Neural cell (in vitro differentiated cells): ENCODE data around the gene GGCX. TPM values are rescaled to one million over a fixed set of nuclear protein-coding genes. Genes with fewer than 3 reads are reported as not detected.

ENCODE experiments used
- H2AFZ ChIP-seq: fragments of 200-600, 300-800 bp; sonication (generic), shearing (Covaris generic); 2 replicates; pipeline ENCODE4 v1.6.0; 2014; ENCODE audit warnings: low read depth, mild to moderate bottlenecking, antibody characterized with exemption, low read length, moderate library complexity
- H3F3A ChIP-seq: fragments of 200-600 bp; shearing (Covaris generic); 2 replicates; pipeline ENCODE4 v1.6.1; 2016; ENCODE audit warnings: mild to moderate bottlenecking, moderate library complexity, mixed read lengths, antibody characterized with exemption, low read length; ENCODE audit not compliant: insufficient read depth, poor library complexity, severe bottlenecking
- H3K27ac ChIP-seq: fragments of 200-600, 300-800 bp; sonication (generic), shearing (Covaris generic); 2 replicates; pipeline ENCODE4 v1.5.1; 2014; ENCODE audit warnings: mild to moderate bottlenecking, low read length, moderate library complexity
- H3K27me3 ChIP-seq: fragments of 300-800, 200-600 bp; sonication (generic), shearing (Covaris generic); 2 replicates; pipeline ENCODE4 v1.6.0; 2014; ENCODE audit warnings: mild to moderate bottlenecking, low read depth, low read length, moderate library complexity; ENCODE audit not compliant: insufficient read depth
- H3K36me3 ChIP-seq: fragments of 300-800, 200-600 bp; sonication (generic), shearing (Covaris generic); 2 replicates; pipeline ENCODE4 v1.5.1; 2014; ENCODE audit warnings: mild to moderate bottlenecking, antibody characterized with exemption, low read length, moderate library complexity; ENCODE audit not compliant: insufficient read depth
- H3K4me2 ChIP-seq: fragments of 300-800, 200-600 bp; sonication (generic), shearing (Covaris generic); 2 replicates; pipeline ENCODE4 v1.6.0; 2014; ENCODE audit warnings: mild to moderate bottlenecking, low read length
- H3K4me3 ChIP-seq: fragments of 300-800, 200-600 bp; sonication (generic), shearing (Covaris generic); 2 replicates; pipeline ENCODE4 v1.5.1; 2014; ENCODE audit warnings: mild to moderate bottlenecking, low read length, moderate library complexity
- H3K79me2 ChIP-seq: fragments of 200-600 bp; shearing (Covaris generic); replicated peaks from 2 replicates; pipeline ENCODE4 v1.6.0; 2014; ENCODE audit warnings: mild to moderate bottlenecking, low read length, moderate library complexity; ENCODE audit not compliant: insufficient read depth
- H3K9ac ChIP-seq: fragments of 300-800, 200-600 bp; sonication (generic), shearing (Covaris generic); 2 replicates; pipeline ENCODE4 v1.6.1; 2016; ENCODE audit warnings: mild to moderate bottlenecking, low read length, mixed read lengths
- H3K9me2 ChIP-seq: fragments of 200-600 bp; shearing (Covaris generic); 2 replicates; pipeline ENCODE4 v1.6.1; 2016; ENCODE audit warnings: mild to moderate bottlenecking, low read length, mixed read lengths; ENCODE audit not compliant: insufficient read depth
- H3K9me3 ChIP-seq: fragments of 200-600, 300-800 bp; sonication (generic), shearing (Covaris generic); 2 replicates; pipeline ENCODE4 v1.6.1; 2016; ENCODE audit warnings: mild to moderate bottlenecking, mixed run types, low read length, moderate library complexity, mixed read lengths
- H4K20me1 ChIP-seq: fragments of 200-600 bp; shearing (Covaris generic); 2 replicates; pipeline ENCODE4 v1.6.1; 2016; ENCODE audit warnings: mild to moderate bottlenecking, mixed run types; ENCODE audit not compliant: insufficient read depth
- EP300 ChIP-seq: fragments of 450-650 bp; conservative IDR thresholded peaks from 2 replicates; pipeline ENCODE4 v1.6.1; 2014; ENCODE audit warnings: antibody characterized with exemption, mild to moderate bottlenecking, moderate library complexity; ENCODE audit not compliant: poor library complexity, severe bottlenecking
- EZH2 ChIP-seq: fragments of 200-600, 300-800 bp; shearing (Covaris generic), sonication (generic); IDR thresholded peaks from 2 replicates; pipeline ENCODE4 v1.6.1; 2014; ENCODE audit warnings: antibody characterized with exemption, low read length, borderline replicate concordance, mild to moderate bottlenecking; ENCODE audit not compliant: insufficient read depth, poor library complexity, severe bottlenecking
- MXI1 ChIP-seq: fragments of 450-650 bp; conservative IDR thresholded peaks from 2 replicates; pipeline ENCODE4 v1.6.1; 2014; ENCODE audit warnings: antibody characterized with exemption, mild to moderate bottlenecking; ENCODE audit not compliant: poor library complexity, severe bottlenecking
- POLR2AphosphoS5 ChIP-seq: IDR thresholded peaks from 2 replicates; pipeline ENCODE4 v1.6.1; 2012
- RAD21 ChIP-seq: fragments of 450-650 bp; conservative IDR thresholded peaks from 2 replicates; pipeline ENCODE4 v1.6.1; 2014; ENCODE audit warnings: antibody characterized with exemption, mild to moderate bottlenecking, moderate library complexity
- SMC3 ChIP-seq: fragments of 450-650 bp; conservative IDR thresholded peaks from 2 replicates; pipeline ENCODE4 v1.6.1; 2014; ENCODE audit warnings: antibody characterized with exemption, mild to moderate bottlenecking, moderate library complexity; ENCODE audit not compliant: poor library complexity
- TAF1 ChIP-seq: IDR thresholded peaks from 2 replicates; pipeline ENCODE4 v1.6.1; 2012; ENCODE audit warnings: low read depth
- polyA plus RNA-seq: library from polyadenylated mRNA; depleted of rRNA; stranded (reverse); fragments of >200 nt; gene quantifications from 2 replicates; pipeline ENCODE4 v1.2.3, GENCODE V29; 2014
- TF ChIP-seq, protein P1 (sequence below): IDR thresholded peaks from 2 replicates; pipeline ENCODE4 v1.6.1; 2012; ENCODE audit warnings: borderline replicate concordance
- TF ChIP-seq, protein P2 (sequence below): fragments of 450-650 bp; IDR thresholded peaks from 2 replicates; pipeline ENCODE4 v1.5.1; 2014; ENCODE audit warnings: antibody characterized with exemption, mild to moderate bottlenecking, moderate library complexity; ENCODE audit not compliant: poor library complexity, severe bottlenecking

The GGCX gene
- polyA plus RNA-seq, 1 donor from 2014 or later = 41.4 TPM

DNA sequence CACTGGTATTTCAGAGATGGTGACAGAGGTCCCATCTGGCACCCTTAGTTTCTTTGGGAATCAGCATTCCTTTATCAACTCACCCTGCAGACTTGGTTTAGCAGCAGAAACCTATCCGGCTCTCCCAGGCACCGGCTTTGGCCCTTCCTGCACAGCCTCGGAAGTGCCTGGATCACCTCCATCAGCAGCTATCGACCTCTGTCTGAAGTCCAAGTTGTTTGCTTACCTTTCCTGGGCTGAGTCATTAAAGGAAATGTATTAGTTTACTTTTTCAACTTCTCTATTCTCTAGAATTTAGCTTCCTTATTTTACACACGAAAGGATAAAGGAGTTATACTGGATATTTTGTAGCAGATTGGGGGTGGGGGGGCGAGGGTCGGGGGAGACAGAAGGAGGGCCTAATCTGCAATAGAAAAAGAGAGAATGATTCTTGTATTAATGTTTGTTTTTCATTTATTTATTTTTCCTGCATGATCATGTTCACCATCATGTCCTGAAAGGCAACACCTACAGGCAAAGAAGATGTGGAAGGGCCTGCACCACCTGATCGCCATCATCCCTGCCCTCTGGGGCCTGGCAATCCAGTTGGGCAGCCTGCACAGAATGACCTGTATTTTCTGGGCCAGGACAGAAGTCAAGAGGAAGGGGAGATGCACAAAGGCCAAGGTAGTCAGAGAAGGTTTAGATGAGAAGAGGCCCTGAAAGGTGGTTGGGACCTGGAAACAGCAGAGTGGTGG, 44.5 kb downstream of the GGCX start:
- H3K4me2 ChIP-seq = no peak overlapping the region
- H2AFZ ChIP-seq = no peak overlapping the region
- H3K36me3 ChIP-seq = no peaks in the 10 kb centered on the region
- no peaks in the 10 kb centered on the region for H3K9me3 ChIP-seq
- no peak overlapping the region for H3K9ac ChIP-seq
- no peak overlapping the region for H3K4me3 ChIP-seq
- no peaks in the 10 kb centered on the region for H4K20me1 ChIP-seq
- TF ChIP-seq TAF1 (no peak), MXI1 (no peak), SMC3 (no peak), EZH2 (no peak), EP300 (no peak), RAD21 (no peak), POLR2AphosphoS5 (no peak)
- TF ChIP-seq, protein P1, sequence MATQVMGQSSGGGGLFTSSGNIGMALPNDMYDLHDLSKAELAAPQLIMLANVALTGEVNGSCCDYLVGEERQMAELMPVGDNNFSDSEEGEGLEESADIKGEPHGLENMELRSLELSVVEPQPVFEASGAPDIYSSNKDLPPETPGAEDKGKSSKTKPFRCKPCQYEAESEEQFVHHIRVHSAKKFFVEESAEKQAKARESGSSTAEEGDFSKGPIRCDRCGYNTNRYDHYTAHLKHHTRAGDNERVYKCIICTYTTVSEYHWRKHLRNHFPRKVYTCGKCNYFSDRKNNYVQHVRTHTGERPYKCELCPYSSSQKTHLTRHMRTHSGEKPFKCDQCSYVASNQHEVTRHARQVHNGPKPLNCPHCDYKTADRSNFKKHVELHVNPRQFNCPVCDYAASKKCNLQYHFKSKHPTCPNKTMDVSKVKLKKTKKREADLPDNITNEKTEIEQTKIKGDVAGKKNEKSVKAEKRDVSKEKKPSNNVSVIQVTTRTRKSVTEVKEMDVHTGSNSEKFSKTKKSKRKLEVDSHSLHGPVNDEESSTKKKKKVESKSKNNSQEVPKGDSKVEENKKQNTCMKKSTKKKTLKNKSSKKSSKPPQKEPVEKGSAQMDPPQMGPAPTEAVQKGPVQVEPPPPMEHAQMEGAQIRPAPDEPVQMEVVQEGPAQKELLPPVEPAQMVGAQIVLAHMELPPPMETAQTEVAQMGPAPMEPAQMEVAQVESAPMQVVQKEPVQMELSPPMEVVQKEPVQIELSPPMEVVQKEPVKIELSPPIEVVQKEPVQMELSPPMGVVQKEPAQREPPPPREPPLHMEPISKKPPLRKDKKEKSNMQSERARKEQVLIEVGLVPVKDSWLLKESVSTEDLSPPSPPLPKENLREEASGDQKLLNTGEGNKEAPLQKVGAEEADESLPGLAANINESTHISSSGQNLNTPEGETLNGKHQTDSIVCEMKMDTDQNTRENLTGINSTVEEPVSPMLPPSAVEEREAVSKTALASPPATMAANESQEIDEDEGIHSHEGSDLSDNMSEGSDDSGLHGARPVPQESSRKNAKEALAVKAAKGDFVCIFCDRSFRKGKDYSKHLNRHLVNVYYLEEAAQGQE = no peak
- TF ChIP-seq, protein P2, sequence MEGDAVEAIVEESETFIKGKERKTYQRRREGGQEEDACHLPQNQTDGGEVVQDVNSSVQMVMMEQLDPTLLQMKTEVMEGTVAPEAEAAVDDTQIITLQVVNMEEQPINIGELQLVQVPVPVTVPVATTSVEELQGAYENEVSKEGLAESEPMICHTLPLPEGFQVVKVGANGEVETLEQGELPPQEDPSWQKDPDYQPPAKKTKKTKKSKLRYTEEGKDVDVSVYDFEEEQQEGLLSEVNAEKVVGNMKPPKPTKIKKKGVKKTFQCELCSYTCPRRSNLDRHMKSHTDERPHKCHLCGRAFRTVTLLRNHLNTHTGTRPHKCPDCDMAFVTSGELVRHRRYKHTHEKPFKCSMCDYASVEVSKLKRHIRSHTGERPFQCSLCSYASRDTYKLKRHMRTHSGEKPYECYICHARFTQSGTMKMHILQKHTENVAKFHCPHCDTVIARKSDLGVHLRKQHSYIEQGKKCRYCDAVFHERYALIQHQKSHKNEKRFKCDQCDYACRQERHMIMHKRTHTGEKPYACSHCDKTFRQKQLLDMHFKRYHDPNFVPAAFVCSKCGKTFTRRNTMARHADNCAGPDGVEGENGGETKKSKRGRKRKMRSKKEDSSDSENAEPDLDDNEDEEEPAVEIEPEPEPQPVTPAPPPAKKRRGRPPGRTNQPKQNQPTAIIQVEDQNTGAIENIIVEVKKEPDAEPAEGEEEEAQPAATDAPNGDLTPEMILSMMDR = no peak
- no peaks in the 10 kb centered on the region for H3K27me3 ChIP-seq
- no peaks in the 10 kb centered on the region for H3F3A ChIP-seq
- no peaks in the 10 kb centered on the region for H3K9me2 ChIP-seq
- no peak overlapping the region for H3K27ac ChIP-seq
- no peaks in the 10 kb centered on the region for H3K79me2 ChIP-seq

DNA sequence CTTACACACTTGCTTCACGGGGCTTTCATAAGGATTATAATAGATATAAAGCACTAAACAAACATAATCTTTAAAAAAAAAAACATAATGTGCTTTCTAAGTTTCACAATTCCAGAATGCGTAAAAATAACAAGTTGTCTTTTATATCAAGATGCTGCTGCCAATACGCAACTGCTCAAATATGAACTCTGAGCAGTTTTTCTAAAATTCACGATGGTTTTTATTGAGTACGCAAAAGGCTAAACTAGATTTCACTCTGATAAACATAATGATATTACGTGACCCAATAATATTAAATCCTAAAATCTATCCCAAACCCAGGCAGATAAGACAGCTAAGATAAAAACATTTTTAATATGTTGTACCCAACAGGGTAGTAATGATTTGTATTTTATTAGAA, 47.0 kb downstream of the GGCX start:
- no peaks in the 10 kb centered on the region for H3K36me3 ChIP-seq
- no peaks in the 10 kb centered on the region for H3F3A ChIP-seq
- H4K20me1 ChIP-seq = no peaks in the 10 kb centered on the region
- no peaks in the 10 kb centered on the region for H3K79me2 ChIP-seq
- H3K4me3 ChIP-seq = no peak overlapping the region
- no peak overlapping the region for H3K9ac ChIP-seq
- no peaks in the 10 kb centered on the region for H3K9me3 ChIP-seq
- TF ChIP-seq, protein P1 = no peak
- TF ChIP-seq TAF1 (no peak), RAD21 (no peak), POLR2AphosphoS5 (no peak), EZH2 (no peak), MXI1 (no peak), SMC3 (no peak), EP300 (no peak)
- TF ChIP-seq, protein P2 = no peak
- H3K27me3 ChIP-seq = no peaks in the 10 kb centered on the region
- no peak overlapping the region for H2AFZ ChIP-seq
- no peak overlapping the region for H3K27ac ChIP-seq
- H3K4me2 ChIP-seq = no peak overlapping the region
- H3K9me2 ChIP-seq = no peaks in the 10 kb centered on the region
